PC-3 (cell line): Measurements from ENCODE around the gene ARNT2.

Experiments
- EZH2 ChIP-seq: fragments of 300-600 bp; sonication (generic); IDR thresholded peaks from one replicate; pipeline ENCODE4 v1.6.1; 2017; ENCODE audit warnings: antibody characterized with exemption, mild to moderate bottlenecking, low read length; ENCODE audit not compliant: unreplicated experiment
- EZH2phosphoT487 ChIP-seq: fragments of 300-600 bp; sonication (generic); IDR thresholded peaks from 2 replicates; pipeline ENCODE4 v1.6.1; 2018; ENCODE audit warnings: mild to moderate bottlenecking, antibody characterized with exemption, low read length, borderline replicate concordance
- TF ChIP-seq, protein P1 (sequence below): fragments of 300-600 bp; sonication (generic); conservative IDR thresholded peaks from 2 replicates; pipeline ENCODE4 v1.5.1; 2017; ENCODE audit warnings: antibody characterized with exemption, low read depth, mild to moderate bottlenecking, low read length

DNA sequence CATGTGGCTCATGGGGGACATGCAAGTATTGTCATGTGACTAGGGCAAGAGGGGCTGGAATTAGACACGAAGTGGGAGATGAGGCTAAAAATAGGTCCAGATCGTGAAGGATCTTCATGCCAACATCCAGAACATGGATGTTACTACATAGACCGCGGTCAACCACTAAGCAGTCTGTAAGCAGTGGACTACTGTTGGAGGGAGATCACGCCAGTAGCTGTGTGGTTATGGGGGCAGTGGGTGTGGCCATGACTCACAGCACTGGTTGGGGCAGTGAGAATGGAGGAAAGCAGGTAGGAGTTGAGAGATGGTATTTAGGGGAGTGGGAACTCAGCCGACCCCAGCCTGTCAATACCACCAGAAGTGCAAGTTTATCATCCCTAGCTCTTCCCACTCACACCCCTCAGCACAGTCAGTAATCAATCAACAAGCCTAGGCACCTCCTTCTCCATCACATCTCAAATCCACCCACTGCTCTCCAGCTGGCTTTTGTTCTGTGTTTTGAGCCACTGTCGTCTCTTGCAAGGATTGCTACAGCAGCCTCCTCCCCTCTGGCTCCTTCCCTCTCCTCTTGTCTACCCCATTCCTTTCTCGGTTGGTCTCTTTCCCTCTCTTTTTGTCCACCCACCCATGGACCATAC lies 183.8 kb downstream of the ARNT2 start:
- TF ChIP-seq, protein P1, sequence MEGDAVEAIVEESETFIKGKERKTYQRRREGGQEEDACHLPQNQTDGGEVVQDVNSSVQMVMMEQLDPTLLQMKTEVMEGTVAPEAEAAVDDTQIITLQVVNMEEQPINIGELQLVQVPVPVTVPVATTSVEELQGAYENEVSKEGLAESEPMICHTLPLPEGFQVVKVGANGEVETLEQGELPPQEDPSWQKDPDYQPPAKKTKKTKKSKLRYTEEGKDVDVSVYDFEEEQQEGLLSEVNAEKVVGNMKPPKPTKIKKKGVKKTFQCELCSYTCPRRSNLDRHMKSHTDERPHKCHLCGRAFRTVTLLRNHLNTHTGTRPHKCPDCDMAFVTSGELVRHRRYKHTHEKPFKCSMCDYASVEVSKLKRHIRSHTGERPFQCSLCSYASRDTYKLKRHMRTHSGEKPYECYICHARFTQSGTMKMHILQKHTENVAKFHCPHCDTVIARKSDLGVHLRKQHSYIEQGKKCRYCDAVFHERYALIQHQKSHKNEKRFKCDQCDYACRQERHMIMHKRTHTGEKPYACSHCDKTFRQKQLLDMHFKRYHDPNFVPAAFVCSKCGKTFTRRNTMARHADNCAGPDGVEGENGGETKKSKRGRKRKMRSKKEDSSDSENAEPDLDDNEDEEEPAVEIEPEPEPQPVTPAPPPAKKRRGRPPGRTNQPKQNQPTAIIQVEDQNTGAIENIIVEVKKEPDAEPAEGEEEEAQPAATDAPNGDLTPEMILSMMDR, result no peak
- TF ChIP-seq EZH2, result no peak
- no peak for TF ChIP-seq EZH2phosphoT487
